GM04503 (cell line): ENCODE results near the gene OR6Q1.
"Not testable (repeated sequence)": the region's sequence is repeated elsewhere in the genome, so short reads cannot be mapped to it uniquely, and the experiment has no call there.

Experiments used
- DNase-seq: peaks from one replicate; pipeline ENCODE4 v3.0.0-alpha.2; 2012; ENCODE audit warnings: low read depth

OR6Q1 gene, protein sequence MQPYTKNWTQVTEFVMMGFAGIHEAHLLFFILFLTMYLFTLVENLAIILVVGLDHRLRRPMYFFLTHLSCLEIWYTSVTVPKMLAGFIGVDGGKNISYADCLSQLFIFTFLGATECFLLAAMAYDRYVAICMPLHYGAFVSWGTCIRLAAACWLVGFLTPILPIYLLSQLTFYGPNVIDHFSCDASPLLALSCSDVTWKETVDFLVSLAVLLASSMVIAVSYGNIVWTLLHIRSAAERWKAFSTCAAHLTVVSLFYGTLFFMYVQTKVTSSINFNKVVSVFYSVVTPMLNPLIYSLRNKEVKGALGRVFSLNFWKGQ

DNA sequence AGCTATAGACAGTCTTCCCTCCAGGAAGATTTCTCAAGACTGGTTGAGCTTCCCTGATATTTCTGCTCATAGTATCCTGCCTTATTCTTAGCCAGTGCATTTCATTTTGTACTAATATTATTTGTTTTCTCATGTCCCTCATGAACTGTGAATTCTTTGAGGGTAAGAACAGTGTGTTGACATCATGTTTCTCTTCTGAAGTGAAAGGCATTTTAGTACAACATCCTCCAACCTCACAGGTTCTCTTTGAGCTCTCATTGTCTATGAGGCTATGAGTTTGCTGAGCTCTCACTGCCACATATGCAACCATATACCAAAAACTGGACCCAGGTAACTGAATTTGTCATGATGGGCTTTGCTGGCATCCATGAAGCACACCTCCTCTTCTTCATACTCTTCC lies at the start of gene OR6Q1:
TSS of gene OR6Q1 (plus strand) at position 301 of the 400 bp plus-strand sequence. CDS start at position 301, 0 bp downstream.
- DNase-seq = no peak

DNA sequence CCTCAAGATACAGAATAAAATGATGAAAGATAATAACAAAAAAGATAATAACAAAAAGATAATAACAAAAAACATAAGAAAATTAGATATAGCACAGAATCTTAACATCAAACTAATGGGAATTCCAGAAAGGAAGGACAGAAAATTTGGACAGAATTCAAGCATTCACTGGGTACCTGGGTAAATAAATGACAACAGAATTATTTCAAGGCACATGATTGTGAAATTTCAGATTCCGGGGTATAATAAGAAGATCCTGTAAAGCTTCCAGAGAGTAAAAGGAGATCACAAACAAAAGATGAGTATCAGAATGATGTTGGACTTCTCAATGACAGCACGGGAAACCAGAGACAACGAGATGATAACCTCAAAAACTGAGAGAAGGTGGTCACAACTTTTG lies 49.2 kb upstream of the OR6Q1 start:
- no peak for DNase-seq

DNA sequence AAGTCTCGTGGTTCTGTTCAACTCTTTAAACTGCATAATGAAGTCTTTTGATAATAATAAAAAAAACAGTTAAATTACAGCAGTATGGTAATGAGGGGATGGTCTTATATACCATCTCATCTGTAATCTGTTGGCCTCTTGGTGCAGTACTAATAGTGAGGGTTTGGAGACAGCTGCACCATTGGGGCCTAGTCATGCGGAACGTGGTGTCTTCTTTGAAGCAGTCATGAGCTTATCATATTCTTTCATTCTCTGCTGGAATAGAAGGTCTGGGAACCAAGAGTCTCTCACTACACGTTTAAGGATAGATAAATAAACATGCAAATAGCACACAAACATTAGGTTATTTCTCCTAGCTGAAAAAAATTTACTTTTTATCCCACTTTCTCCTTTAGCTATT lies 48.0 kb upstream of the OR6Q1 start:
- DNase-seq = no peak

DNA sequence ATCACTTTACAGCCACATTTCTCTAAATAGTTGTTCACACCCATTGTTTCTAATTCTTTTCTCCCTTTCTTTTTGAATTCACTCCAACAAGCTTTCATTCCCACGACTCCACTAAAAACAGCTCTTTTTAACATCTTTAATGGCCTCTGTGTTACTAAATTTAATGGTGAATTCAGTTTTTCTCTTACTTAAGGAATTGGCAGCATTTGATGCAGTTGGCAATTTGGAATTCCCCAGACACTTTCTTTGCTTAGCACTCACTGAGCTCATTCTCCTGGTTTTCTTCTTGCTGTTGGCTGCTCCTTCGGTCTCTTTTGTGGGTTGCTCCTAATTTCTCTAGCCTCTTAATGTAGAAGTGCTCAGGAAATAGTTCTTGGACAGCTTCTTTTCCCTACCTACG lies 47.6 kb upstream of the OR6Q1 start:
- no peak for DNase-seq

DNA sequence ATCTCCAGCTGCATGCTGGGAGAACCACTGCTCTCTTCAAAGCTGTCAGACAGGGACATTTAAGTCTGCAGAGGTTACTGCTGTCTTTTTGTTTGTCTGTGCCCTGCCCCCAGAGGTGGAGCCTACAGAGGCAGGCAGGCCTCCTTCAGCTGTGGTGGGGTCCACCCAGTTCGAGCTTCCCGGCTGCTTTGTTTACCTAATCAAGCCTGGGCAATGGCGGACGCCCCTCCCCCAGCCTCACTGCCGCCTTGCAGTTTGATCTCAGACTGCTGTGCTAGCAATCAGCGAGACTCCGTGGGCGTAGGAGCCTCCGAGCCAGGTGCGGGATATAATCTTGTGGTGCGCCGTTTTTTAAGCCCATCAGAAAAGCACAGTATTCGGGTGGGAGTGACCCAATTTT lies 31.2 kb upstream of the OR6Q1 start:
- not testable (repeated sequence) for DNase-seq

DNA sequence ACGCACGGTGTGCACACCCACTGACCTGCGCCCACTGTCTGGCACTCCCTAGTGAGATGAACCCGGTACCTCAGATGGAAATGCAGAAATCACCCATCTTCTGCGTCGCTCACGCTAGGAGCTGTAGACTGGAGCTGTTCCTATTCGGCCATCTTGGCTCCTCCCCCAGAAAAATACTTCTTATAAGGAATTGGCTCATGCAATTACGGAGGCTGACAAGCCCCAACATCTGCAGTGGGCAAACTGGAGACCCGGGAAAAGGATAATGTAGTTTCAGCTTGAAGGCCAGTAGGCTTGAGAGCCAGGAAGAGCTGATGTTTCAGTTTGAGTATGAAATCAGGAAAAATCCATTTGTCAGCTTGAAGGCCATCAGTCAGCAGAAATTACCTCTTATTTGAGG lies 30.7 kb upstream of the OR6Q1 start:
- not testable (repeated sequence) for DNase-seq

DNA sequence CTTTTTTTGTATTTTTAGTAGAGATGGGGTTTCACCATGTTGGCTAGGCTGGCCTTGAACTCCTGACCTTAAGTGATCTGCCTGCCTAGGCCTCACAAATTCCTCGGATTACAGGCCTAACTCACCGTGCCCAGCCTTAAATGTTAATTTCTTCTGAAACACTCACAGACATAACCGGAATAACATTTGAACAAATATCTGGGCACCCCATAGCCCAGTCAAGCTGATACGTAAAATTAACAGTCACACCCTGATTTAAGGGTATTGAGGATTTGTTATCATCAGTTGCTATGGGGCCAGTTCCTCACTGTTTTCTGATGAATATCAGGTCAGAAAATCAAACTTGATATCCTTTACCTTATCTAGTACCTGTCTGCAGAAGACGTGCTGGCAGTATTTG lies 30.1 kb upstream of the OR6Q1 start:
- no peak for DNase-seq

DNA sequence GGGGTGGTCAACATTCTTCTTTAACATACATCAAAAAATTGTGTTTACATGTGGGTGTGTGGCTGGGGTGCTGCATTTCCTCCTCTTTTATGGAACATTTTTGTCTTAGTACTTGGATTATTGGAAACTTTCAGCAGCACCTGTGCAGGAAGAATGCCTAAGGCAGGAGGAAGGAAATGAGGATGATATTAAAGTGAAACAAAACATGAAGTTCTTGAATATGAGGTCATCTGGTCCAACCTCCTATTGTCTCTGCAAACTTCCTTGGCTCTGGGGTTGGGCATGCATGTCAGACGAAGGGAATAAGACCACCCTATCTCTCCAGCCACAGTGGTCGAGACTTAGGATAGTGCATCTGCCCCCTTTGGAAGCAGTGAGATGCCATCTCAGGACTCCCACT lies 27.7 kb upstream of the OR6Q1 start:
- no peak for DNase-seq

DNA sequence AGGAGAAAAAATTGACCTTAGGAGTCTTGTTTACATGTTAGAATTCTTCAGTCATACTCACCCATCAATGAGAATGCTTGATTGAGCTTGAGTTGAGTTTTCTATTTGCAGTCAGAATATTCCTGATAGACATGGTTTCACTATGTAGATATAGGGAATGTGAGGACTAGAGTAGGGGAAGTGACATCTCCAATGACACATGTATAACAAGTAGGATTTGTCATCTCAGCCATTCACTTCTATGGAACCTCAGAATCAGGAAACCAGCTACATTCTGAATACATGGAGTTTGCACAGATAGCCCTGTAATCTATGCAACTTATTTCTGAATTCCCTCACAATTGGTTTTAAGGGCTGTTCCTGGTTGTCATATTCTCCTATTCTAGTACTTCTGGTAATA lies 27.2 kb upstream of the OR6Q1 start:
- DNase-seq = no peak

DNA sequence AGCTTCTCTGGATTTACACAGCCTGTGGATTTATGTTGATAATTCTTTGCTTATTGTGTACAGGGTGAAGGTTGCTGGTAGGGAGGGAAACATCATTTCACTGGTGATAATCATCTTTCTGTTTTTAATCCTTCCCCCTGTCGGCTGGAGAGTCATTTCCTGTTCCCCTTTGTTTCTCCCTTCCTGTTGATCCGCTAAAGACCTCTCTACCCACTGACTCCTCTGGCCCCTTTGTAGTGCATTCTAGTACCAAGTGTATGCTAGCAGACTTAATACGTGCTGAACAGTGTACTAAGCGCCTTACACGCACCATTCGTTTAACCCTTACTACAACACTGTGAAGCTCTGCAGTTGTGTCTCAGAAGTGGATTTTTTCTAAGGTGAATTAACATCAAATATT lies 26.1 kb upstream of the OR6Q1 start:
- no peak for DNase-seq

DNA sequence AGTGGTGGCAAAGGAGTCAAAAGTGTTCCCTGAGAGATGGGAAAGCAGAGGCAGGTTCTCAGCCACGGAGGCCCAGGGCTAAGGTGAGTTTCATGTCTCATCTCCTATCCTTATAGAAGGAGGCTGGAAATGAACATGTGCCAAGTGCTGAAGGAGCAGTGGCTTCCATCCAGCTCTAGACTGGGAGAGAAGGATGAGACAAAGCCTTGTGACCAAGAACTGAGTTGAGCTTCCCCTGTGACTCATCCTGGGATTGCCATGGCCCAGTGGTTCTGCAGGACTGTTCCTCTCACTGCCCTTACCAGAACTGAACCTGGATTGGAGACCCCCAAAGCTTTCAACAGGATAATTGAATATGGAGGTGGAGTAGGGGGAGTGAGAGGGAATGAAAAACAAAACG lies 23.8 kb upstream of the OR6Q1 start:
- DNase-seq = peak; percentile 21

DNA sequence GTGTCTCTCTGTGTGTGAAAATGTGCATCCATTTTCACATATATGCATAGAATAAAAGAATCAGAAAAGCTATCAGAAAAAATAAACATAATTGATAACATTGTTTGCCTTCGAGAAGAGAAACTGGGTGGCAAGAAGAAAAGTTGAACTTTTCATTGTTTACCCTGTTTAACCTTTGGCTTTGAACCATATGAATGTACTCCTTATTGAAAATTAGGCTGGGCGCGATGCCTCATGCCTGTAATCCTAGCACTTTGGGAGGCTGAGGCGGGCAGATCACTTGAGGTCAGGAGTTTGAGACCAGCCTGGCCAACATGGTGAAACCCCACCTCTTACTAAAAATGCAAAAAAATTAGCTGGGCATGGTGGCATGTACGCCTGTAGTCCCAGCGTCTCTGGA lies 19.0 kb upstream of the OR6Q1 start:
- no peak for DNase-seq

DNA sequence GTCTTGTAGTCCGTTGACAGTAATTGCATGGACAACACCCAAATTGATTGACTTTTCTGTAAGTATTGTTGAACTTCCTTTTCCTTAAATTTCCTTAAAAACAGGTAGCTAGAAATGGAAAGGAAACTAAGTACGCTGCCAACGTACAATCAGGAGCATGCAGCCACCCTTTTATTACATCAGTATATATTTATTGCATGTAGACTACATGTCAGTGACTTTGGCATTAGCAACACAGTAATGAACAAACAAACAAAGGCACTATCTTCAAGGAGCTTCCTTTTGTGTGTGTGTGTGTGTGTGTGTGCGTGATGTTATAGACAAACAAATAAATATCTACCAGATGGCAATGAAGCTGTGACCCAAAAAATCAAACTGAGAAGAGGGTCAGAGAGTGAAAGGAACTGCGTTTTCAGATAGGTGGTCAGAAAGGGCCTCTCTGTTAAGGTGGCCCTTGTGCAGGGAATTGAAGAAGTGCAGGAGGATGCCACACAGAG lies 7.3 kb upstream of the OR6Q1 start, which contains the start of gene OR9Q1:
TSS of gene OR9Q1 (plus strand) at position 447 of the 497 bp plus-strand sequence. CDS start 155,564 bp downstream, outside the sequence.
- no peak for DNase-seq

DNA sequence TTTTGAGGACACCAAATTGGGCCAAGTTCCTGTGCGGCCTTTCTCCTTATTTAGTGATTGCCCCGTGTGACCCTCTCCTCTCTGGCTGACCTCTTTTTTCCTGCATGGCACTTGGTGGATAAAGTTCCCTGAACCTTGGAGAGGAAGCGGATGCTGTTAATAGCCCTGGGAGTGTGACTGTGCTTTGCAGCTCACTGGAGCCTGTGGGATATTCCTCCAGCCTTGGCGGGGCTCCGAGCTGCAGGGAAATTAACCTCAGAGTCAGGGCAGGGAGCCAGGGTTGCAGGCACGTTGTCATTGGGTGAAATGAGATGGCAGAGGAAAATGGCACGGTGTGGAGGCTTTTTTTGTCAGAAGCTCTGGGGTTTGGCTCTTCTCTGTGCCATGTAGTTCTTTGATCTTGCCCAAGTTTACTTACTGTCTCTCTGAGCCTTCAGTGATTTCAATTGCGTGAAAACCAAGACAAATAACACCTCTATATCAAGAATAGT lies 6.1 kb upstream of the OR6Q1 start:
- DNase-seq = peak; percentile 51

DNA sequence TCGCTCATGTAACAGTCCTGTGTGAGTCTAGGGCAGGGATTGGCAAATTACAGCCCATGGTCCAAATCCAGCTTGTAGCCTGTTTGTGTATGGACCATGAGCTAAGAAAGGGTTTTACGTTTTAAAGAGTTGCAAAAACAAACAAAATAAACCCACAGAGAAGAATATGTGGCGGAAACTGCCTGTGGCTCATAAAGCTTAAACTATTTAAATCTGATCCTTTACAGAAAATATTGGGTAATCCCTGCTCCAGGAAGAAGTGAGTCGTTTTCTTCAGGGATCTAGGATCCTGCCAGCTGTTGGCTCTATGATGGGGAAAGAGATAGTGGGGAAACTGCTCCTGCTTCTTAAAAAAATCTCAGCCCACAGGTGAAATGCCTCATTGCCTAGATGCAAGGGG lies 3.4 kb upstream of the OR6Q1 start:
- peak; percentile 47 for DNase-seq

DNA sequence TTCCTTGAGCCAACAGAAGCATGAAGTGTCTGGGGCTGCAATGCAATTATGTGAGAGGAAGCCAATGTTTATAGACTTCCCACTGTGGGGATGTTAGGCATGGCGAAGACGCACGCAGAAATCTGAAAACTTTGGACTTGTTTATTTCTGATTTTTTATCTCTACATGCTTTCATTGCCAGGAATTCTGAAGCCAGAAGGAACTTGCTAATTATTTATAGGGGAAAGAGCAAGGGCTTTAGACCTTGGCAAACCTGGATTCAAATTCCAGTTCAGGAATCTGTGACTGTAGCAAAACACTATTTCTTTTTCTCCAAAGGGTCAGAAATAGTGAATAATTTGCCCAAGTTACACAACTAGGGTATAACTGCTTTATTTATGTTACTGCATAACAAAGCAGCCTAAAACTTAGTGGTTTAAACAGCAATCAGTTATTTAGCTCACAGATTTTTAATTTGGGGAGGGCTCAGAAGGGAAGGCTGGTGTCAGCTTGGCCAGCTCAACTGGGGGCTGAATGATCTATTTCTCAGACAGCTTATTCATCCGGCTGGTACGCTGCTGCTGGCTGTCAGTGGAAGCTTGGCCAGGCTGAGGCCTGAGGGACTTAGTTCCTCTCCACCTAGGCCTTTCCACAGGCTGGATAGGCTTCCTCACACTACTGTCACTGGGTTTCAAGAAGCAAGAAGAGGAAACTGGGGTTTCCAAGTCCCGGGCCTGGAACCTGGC lies 1.9 kb upstream of the OR6Q1 start:
- no peak for DNase-seq

DNA sequence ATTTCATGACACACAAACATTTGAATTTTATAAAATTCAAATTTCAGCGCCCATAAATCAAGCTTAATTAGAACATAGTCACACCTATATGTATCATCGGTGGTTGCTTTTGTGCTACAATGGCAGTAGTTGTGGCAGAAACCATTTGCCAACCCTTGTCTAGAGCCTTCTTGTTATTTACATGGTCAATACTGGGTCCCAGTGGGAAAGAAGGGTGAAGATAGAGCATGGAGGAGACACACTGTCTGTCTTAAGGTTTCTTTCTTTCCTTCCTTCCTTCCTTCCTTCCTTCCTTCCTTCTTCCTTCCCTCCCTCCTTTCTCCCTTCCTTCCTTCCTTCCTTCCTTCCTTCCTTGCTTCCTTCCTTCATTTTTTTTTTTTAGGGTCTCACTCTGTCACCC lies 3.7 kb downstream of the OR6Q1 start:
- no peak for DNase-seq

DNA sequence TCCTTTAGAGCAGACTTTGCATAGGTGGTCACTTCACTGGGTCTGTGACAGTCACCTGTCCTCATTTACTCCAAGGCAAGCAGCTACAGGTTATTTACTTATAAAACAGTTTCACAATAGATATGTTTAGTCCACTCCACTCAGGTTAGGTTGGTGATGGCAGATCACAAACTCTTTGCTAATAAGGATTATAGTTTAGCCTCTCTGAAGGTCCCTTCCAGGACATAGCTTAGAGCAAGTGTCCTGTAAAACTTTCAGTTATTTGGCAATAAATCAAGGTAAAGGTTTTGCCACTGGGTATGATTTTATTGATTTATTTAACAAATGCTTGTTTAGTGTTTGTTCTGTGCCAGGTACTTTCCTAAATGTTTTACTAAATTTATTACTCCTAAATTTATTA lies 8.8 kb downstream of the OR6Q1 start:
- no peak for DNase-seq

DNA sequence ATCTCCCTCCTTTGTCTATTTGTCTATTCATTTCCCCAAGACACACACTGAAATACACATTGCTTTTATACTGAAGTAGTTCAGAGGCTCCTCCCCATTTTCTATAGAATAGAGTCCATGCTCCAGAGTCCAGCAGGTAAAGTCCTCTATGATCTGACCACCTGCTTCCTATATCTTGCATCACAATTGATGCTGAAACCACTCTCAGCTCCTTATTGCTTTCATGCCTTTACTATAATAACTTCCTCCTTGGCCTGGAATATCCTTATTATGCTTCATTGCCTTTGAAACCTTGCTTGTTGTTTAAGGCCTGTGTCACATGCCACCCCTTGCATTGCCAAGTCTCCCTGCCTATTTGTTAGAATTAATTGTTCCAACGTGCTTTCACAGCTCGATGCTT lies 12.6 kb downstream of the OR6Q1 start:
- DNase-seq = no peak

DNA sequence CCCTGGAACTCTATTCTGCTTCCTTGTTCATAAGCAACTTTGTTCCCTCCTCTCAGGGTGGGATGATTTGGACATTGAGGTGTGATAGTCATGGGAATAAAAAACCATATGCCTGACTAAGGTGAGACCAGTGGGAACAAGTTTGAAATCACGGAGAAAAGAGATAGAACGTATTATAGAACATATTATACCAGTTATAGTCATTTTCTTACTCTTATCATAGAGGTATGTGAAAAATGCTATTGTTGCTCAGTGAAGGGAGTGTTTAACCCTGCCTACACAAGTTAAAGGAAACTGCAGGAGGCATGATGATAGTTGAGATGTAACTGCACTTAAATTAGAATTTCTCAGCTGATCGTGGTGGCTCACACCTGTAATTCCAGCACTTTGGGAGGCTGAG lies 15.5 kb downstream of the OR6Q1 start:
- DNase-seq = no peak

DNA sequence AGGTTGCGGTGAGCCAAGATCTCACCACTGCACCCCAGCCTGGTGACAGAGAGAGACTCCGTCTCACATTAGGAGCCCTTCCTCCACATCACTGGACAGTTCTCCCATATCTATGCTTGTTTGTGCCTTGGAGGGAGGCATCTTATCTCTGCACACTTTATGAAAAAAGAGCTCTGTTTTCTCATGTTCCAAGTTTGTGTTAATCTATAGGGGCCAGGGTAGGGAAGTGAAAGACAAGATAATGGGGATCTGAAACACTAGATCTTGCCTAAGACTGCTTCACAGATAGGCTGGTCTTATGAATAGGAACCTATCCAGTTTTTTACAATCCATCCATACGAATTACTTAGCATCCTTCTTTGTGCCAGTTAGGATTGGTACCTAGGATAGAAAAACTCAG lies 17.1 kb downstream of the OR6Q1 start:
- DNase-seq = no peak

DNA sequence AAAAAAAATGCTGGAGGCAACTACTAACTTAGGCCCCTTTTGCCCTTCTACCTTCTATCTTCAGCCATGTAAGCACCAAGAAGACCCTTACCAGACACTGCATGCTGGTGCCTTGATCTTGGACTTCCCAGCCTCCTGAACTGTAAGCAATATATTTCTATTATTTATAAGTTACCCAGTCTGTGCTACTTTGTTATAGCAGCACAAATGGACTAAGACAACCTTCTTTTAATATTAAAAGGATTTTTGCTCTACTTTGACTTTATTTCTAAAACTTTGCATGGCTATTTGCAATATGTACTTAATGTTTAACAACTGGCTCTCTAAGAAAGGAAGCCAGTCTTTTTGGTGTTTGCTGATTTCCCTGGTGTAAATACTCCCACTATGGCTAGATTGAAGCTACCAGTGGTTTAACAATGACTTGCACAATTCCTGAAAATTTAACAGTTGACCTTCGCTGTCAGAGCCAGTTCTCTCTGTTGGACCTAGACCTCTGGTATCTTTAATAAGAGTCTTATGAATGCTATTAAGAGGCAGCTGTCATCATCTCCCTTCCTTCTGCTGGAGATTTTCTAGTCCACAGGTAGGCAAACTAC lies 25.2 kb downstream of the OR6Q1 start:
- no peak for DNase-seq

DNA sequence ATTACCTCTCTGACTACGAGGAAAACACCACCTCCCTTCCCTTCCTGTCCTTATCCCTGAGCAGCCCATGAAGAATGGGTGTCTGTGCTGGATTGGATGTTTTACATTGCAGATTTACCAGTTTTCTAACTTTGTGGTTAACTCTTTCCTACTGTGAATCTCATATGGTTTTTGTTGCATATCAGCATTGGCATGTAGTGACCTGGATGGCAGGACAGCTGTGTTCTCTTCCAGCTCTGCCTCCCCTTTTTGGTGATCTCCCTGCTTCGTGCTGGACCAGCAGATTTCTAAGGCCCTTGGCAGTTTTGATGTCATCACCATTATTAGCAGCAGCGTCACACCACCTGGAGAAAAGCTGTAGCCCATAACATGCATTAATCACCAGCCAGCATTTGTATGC lies 26.7 kb downstream of the OR6Q1 start:
- no peak for DNase-seq
